ENCODE measurements around the gene EPN1.

Gene EPN1

DNA sequence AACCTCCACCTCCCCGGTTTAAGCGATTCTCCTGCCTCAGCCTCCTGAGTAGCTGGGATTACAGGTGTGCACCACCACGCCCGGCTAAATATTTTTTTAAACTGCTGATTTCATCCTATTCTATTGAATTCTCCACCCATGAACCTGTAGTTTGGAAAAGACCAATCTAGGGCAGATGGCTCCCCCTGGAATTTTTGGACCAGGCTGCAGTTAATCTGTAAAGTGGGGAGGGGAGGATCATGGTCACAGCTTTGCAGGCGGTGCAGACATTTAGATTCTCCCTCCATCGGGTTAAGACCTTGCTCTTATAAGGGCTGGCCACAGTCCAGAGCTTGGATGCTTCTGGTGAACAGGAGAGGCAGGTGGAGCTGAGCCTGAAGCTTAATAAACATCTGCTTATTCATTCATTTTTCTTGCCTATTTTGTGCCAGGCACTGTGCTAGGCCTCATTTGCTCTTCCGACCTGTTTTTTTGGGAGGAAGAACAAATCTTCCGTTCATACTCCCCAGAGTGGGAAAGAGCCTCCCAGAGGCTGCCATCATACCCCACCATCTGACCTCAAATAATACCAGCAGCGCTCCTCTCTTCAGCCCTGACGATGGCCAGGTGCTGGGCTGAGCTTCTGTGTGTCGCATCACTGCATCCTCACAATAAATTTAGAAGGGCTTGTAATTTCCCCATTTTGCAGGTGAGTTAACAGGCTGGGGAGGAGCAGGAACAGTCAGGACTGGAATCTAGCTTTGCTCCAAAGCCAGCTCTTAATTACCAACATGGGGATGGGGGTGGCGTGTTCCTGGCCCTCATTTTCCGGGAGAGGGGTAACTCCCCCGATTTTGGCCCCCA, 27.9 kb upstream of the EPN1 start:
- no peak for DNase-seq

GRCh38 chr19:55647732-55648584, 27.1 kb upstream of the EPN1 start, which contains the start of gene CCDC106:
TSS of gene CCDC106 (plus strand) at chr19:55648212. CDS start at chr19:55649047, 835 bp downstream.
- DNase-seq: peak; percentile 91

GRCh38 chr19:55648585-55649267, 26.3 kb upstream of the EPN1 start:
- DNase-seq: no peak

DNA sequence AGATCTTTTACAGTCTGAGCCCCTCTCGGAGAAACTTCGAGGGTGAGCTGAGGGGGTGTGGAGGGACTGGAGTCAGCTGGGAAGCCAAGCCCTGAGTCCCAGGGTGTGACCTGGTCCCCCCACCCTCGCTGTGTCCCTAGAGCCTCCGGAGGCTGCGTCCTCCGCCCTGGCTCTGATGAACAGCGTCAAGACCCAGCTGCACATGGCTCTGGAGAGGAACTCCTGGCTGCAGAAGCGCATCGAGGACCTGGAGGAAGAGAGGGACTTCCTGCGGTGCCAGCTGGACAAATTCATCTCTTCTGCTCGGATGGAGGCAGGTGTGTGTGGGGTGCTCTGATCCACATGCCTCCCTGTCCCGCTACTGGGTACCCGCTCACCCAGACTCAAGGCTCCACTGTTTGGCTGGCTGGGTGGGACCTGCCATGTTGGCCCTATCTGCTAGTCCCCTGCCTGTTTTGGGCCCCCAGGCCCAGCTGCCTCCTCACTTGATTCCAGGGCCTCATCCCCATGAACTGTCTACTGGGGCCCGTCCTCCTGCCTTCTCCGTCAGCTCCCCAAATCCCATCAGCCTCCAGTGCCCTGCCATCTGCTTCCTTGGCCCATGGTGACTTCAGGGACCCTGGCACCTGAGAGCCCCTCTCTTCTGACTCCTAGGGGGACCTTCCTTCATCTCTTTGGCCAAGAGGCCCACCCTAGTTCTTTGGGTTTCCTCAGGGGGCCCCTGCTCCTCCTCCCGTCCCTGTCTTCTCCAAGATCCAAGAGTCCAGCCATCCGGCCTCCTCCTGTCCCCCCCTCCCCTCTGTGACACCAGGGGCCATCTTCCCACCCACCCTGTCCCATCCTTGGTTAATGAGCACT, 25.5 kb upstream of the EPN1 start:
- DNase-seq: no peak

DNA sequence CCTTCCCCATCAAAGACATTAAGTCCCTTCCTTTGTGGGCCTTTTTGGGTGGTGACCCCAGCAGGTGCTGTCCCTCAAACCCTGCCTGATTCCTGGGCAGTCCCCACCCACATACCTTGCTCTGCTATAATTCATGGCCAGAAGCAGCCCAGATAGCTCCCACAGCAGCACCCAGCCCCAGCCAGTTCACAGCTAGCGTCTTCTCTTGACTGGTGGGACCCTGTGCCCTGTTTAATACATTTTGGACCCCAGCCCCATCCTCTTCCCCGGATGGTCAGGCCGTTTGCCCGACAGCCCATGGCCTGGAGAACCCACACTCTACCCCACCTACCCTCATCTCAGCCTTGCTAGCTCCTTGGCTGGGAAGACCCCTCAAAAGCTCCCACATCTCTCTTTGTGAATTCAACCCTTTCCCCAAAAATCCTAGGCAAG, 24.9 kb upstream of the EPN1 start:
- DNase-seq: no peak

- DNase-seq: no peak
Observed at GRCh38 chr19:55650602-55651230, 24.3 kb upstream of the EPN1 start.

DNA sequence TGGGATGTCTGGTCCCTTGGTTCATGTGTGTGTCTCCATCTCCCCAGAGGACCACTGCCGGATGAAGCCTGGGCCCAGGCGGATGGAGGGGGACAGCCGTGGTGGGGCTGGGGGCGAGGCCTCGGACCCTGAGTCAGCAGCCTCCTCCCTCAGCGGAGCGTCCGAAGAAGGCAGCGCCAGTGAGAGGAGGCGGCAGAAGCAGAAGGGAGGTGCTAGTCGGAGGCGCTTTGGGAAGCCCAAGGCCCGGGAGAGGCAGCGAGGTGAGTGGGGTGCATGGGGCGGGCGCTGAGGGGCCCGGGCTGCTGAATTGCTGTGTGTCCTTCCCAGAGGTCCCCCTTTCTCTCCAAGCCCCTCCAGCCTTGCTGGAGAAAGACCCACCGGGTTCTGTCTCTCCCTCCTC, 23.8 kb upstream of the EPN1 start:
- no peak for DNase-seq

DNA sequence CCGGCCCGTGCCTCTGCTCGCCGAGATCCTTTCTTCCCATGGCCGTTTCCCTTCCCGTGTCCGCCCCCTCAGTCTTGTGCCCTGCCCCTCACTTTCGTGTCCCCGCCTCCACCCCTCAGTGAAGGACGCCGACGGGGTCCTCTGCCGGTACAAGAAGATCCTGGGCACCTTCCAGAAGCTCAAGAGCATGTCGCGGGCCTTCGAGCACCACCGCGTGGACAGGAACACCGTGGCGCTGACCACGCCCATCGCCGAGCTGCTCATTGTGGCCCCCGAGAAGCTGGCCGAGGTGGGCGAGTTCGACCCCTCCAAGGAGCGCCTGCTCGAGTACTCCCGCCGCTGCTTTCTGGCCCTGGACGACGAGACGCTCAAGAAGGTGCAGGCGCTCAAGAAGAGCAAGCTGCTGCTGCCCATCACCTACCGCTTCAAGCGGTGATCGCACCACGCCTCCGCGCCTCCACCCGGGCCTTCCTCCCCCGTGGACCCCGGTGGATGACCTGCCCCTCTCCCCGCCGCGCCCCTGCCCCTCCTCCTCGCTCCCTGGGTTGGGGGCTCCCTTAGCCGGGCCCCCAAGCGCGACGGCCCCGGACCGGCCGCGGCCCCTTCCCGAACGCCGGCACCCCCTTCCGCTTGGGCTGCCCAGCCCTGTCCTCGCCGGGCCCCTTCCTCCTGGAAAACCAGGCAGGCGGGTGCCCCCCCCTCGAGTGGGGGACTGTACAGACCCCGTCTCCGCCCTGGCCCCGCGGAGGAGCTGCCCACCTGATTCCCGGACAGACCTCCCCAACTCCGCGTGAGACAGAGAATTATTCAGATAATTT, 22.5 kb upstream of the EPN1 start:
- DNase-seq: no peak

- DNase-seq: peak; percentile 100
Observed at GRCh38 chr19:55653651-55654322, 21.2 kb upstream of the EPN1 start.

- peak; percentile 100 for DNase-seq
Observed at GRCh38 chr19:55654323-55654867, 20.6 kb upstream of the EPN1 start.

DNA sequence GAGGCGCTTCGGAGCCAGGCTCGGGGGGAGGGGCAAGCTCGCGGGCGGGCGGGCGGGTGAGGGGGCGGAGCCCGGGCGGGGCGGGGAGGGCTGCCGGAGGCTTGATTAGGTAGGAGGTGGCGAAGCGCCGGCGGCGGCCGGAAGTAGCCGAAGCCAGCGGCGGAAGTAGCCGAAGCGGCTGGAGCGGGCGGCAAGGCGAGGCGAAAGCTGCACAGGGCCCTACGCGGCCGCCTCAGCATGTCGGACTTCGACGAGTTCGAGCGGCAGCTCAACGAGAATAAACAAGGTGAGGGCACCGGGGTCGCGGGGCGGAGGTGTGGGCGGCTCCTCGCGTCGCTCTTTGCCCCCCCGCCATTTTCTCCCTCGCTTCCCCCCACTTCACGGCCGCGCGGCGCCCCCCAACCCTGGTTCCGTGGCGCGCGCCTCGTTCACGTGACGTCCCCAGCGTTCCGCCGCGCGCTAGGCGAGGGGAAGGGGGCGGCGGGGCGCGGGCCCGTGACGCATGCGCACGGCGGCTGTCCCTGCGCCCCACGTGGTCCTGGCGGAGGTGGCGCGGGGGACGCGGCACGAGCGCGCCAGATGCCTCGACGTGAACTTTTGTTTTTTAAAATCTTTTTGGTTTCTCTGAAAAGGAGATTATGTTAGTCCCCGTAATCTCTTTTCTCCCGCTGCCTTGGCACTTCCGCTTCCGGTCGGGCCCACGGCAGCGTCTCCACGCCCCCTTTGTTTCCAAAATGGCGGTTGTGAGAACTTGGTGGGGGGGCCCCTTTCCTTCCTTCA, 20.0 kb upstream of the EPN1 start, which contains the start of gene U2AF2:
TSS of gene U2AF2 (plus strand) at position 168 of the 780 bp plus-strand sequence. CDS start at position 238, 70 bp downstream.
- DNase-seq: peak; percentile 94

GRCh38 chr19:55655648-55656040, 19.4 kb upstream of the EPN1 start:
- DNase-seq: no peak

GRCh38 chr19:55656552-55656951, 18.5 kb upstream of the EPN1 start:
- no peak for DNase-seq

- DNase-seq: peak; percentile 49
Observed at GRCh38 chr19:55656988-55657747, 17.9 kb upstream of the EPN1 start.

DNA sequence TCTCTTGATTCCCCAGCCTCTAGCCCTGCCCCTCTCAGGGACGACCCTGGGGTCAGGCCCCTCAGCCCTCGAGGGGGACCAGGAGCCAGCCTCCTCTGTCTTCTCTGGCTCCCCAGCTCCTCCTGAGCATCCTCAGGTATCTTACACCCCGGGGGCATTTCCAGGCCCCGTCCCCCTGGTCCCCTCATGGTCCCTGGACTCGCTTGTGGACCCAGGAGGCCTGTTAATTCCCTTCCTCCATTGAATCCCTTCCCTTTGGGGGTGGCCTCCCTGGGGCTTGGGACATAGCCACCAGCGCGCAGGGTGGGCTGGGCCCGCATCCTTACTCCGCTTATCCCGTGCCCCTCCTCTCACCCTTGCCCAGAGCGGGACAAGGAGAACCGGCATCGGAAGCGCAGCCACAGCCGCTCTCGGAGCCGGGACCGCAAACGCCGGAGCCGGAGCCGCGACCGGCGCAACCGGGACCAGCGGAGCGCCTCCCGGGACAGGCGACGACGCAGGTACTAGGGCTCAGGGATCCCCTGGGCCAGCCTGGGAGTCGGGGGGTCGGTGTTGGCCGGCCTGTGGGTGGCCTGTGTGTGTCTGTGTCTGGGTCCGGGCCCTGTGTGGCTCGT, 16.1 kb upstream of the EPN1 start:
- no peak for DNase-seq

GRCh38 chr19:55659822-55660221, 15.2 kb upstream of the EPN1 start:
- DNase-seq: no peak

- DNase-seq: no peak
Observed at GRCh38 chr19:55660404-55660803, 14.6 kb upstream of the EPN1 start.

GRCh38 chr19:55660991-55661390, 14.0 kb upstream of the EPN1 start:
- no peak for DNase-seq
